H9 (cell line): ENCODE results near the gene METTL25B. TPM values are rescaled to one million over a fixed set of nuclear protein-coding genes. Genes with fewer than 3 reads are reported as not detected.

Experiments
- DNase-seq: peaks from one replicate; pipeline ENCODE4 v3.0.0-alpha.2; 2017
- H2AFZ ChIP-seq: one replicate; pipeline ENCODE4 v1.6.1; 2013; ENCODE audit warnings: mild to moderate bottlenecking, low read length, control low read depth, moderate library complexity
- H2AK5ac ChIP-seq: 2 replicates; pipeline ENCODE4 v1.6.1; 2013; ENCODE audit warnings: low read length, control low read depth, mixed read lengths; ENCODE audit not compliant: insufficient read length
- H2BK120ac ChIP-seq: one replicate; pipeline ENCODE4 v1.6.1; 2013; ENCODE audit warnings: low read depth, mild to moderate bottlenecking, low read length, control low read depth, inconsistent platforms; ENCODE audit not compliant: poor library complexity, severe bottlenecking
- H2BK12ac ChIP-seq: 2 replicates; pipeline ENCODE4 v1.6.1; 2013; ENCODE audit warnings: low read length, control low read depth, mixed read lengths, low read depth; ENCODE audit not compliant: insufficient read length
- H2BK15ac ChIP-seq: 2 replicates; pipeline ENCODE4 v1.6.1; 2013; ENCODE audit warnings: low read depth, low read length, control low read depth
- H2BK20ac ChIP-seq: one replicate; pipeline ENCODE4 v1.6.1; 2013; ENCODE audit warnings: low read depth, mild to moderate bottlenecking, low read length, control low read depth, inconsistent platforms; ENCODE audit not compliant: poor library complexity, severe bottlenecking
- H2BK5ac ChIP-seq: 2 replicates; pipeline ENCODE4 v1.6.1; 2013; ENCODE audit warnings: low read length, control low read depth, mixed read lengths; ENCODE audit not compliant: insufficient read length
- H3K14ac ChIP-seq: 2 replicates; pipeline ENCODE4 v1.6.1; 2013; ENCODE audit warnings: low read length, control low read depth; ENCODE audit not compliant: insufficient read depth
- H3K18ac ChIP-seq: 2 replicates; pipeline ENCODE4 v1.6.1; 2013; ENCODE audit warnings: low read depth, mild to moderate bottlenecking, mixed read lengths, low read length, control low read depth; ENCODE audit not compliant: insufficient read length
- H3K23ac ChIP-seq: 2 replicates; pipeline ENCODE4 v1.6.1; 2013; ENCODE audit warnings: low read length, control low read depth, mixed read lengths, low read depth; ENCODE audit not compliant: insufficient read length
- H3K23me2 ChIP-seq: 2 replicates; pipeline ENCODE4 v1.6.1; 2013; ENCODE audit warnings: low read depth, mild to moderate bottlenecking, mixed read lengths, low read length, control low read depth; ENCODE audit not compliant: insufficient read length, poor library complexity, severe bottlenecking
- H3K27ac ChIP-seq: 2 replicates; pipeline ENCODE4 v1.5.1; 2013; ENCODE audit warnings: low read length, control low read depth, mixed read lengths, low read depth; ENCODE audit not compliant: insufficient read length
- H3K27me3 ChIP-seq: 2 replicates; pipeline ENCODE4 v1.6.1; 2013; ENCODE audit warnings: low read length, control low read depth, inconsistent platforms; ENCODE audit not compliant: insufficient read depth
- H3K4ac ChIP-seq: 2 replicates; pipeline ENCODE4 v1.6.1; 2013; ENCODE audit warnings: low read depth, mild to moderate bottlenecking, control low read depth, inconsistent platforms, low read length, moderate library complexity
- H3K4me1 ChIP-seq: 2 replicates; pipeline ENCODE4 v1.6.1; 2013; ENCODE audit warnings: low read length, control low read depth, inconsistent platforms; ENCODE audit not compliant: insufficient read depth
- H3K4me2 ChIP-seq: 2 replicates; pipeline ENCODE4 v1.6.1; 2013; ENCODE audit warnings: low read length, control low read depth, mixed read lengths; ENCODE audit not compliant: insufficient read length, insufficient read depth
- H3K56ac ChIP-seq: 2 replicates; pipeline ENCODE4 v1.6.1; 2013; ENCODE audit warnings: low read depth, mild to moderate bottlenecking, mixed read lengths, low read length, control low read depth; ENCODE audit not compliant: insufficient read length
- H3K79me1 ChIP-seq: 2 replicates; pipeline ENCODE4 v1.6.1; 2013; ENCODE audit warnings: low read depth, mild to moderate bottlenecking, moderate library complexity, low read length, control low read depth, inconsistent platforms; ENCODE audit not compliant: insufficient read depth, poor library complexity, severe bottlenecking
- H3K79me2 ChIP-seq: 2 replicates; pipeline ENCODE4 v1.6.1; 2013; ENCODE audit warnings: low read length, control low read depth, inconsistent platforms; ENCODE audit not compliant: insufficient read depth
- H3K9ac ChIP-seq: 2 replicates; pipeline ENCODE4 v1.6.1; 2013; ENCODE audit warnings: low read length, control low read depth, mixed read lengths; ENCODE audit not compliant: insufficient read length; ENCODE audit errors: extremely low read depth
- H3K9me3 ChIP-seq: one replicate; pipeline ENCODE4 v1.6.1; 2013; ENCODE audit warnings: low read depth, low read length, inconsistent platforms; ENCODE audit not compliant: control insufficient read depth
- H3T11ph ChIP-seq: one replicate; pipeline ENCODE4 v1.6.1; 2013; ENCODE audit warnings: mild to moderate bottlenecking, low read length, control low read depth, inconsistent platforms
- H4K20me1 ChIP-seq: one replicate; pipeline ENCODE4 v1.6.1; 2013; ENCODE audit not compliant: control insufficient read depth, insufficient read length, insufficient read depth
- H4K5ac ChIP-seq: 2 replicates; pipeline ENCODE4 v1.6.1; 2013; ENCODE audit warnings: low read depth, mild to moderate bottlenecking, mixed read lengths, low read length, control low read depth; ENCODE audit not compliant: insufficient read length
- H4K8ac ChIP-seq: replicated peaks from 2 replicates; pipeline ENCODE4 v1.6.1; 2013; ENCODE audit warnings: low read length, control low read depth, mixed read lengths, low read depth; ENCODE audit not compliant: insufficient read length
- H4K91ac ChIP-seq: 2 replicates; pipeline ENCODE4 v1.6.1; 2013; ENCODE audit warnings: low read depth, mild to moderate bottlenecking, moderate library complexity, mixed read lengths, low read length, control low read depth; ENCODE audit not compliant: insufficient read length
- H3K27ac Mint-ChIP-seq, 3 experiments: 2 replicates in 2 of 3; 3 replicates in 1 of 3; pipeline ENCODE4 v1.8.0; 2020 to 2021; ENCODE audit warnings: mixed read lengths in 3 of 3, mild to moderate bottlenecking in 1 of 3, moderate library complexity in 1 of 3
- H3K27me3 Mint-ChIP-seq: 2 replicates; pipeline ENCODE4 v1.8.0; 2021; ENCODE audit warnings: low read depth, mild to moderate bottlenecking, moderate library complexity, mixed read lengths
- H3K36me3 Mint-ChIP-seq, 3 experiments: 2 replicates in 2 of 3; 3 replicates in 1 of 3; pipeline ENCODE4 v1.8.0; 2020 to 2021; ENCODE audit warnings: low read depth in 3 of 3, mixed read lengths in 3 of 3; ENCODE audit not compliant: insufficient read depth in 1 of 3
- H3K4me1 Mint-ChIP-seq, 2 experiments: 2 replicates each; pipeline ENCODE4 v1.8.0; 2020; ENCODE audit warnings: mixed read lengths in 2 of 2
- H3K4me3 Mint-ChIP-seq, 2 experiments: 2 replicates in 1 of 2; 3 replicates in 1 of 2; pipeline ENCODE4 v1.8.0; 2020 to 2021; ENCODE audit warnings: mild to moderate bottlenecking in 2 of 2, mixed read lengths in 2 of 2, moderate library complexity in 1 of 2
- H3K9me3 Mint-ChIP-seq, 2 experiments: 2 replicates in 1 of 2; 3 replicates in 1 of 2; pipeline ENCODE4 v1.8.0; 2020; ENCODE audit warnings: mild to moderate bottlenecking in 2 of 2, mixed read lengths in 2 of 2, moderate library complexity in 1 of 2
- WGBS: extraction: QIAGEN DNeasy Blood & Tissue Kit; methylation state at CpG from one replicate; pipeline ENCODE4 v1.1.7; 2013; ENCODE audit warnings: missing lambda C conversion rate, low lambda C conversion rate, mixed read lengths; ENCODE audit not compliant: insufficient read length; ENCODE audit errors: extremely low coverage; 5-methylcytosine and 5-hydroxymethylcytosine counted together
- total RNA-seq: library from RNA; stranded (reverse); gene quantifications from 2 replicates; pipeline ENCODE4 v1.2.1, GENCODE V29; 2021
- TF ChIP-seq, protein P1 (sequence below): fragments of 200-600 bp; sonication (generic); conservative IDR thresholded peaks from 3 replicates; pipeline ENCODE4 v1.8.0; 2021; ENCODE audit warnings: antibody characterized with exemption, mild to moderate bottlenecking

METTL25B gene
- total RNA-seq, 1 experiment from 2014 or later, result 26.2 TPM

DNA sequence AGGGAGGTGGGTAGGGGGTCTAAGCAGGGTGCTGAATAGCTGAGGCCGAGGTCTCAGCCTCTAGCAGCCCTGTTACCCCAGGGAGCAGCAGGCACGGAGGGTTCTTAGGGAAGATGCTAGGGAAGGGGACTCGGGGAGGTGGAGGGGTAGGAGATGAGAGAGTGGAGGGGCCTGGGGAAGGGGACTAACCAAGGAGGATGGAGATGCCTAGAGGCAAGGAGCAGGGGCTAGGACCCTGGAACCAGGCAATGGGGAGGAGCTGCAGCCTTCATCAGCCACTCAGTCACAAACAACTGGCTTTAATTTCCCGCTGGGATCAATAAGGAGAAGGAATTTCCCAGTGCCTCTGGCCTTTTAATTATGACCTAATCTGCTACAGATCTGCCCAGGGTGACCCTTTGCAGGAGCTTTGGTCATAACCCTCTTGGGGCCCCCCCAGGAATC lies 20.0 kb upstream of the METTL25B start:
- H3K27me3 ChIP-seq, result peaks cover 3% of the 10 kb centered on the region; the same call in 1 of the 2 replicates
- H4K91ac ChIP-seq, result no peak overlapping the region
- Mint-ChIP-seq H3K27me3 (peaks cover 23% of the 10 kb centered on the region), H3K9me3 (no peaks in the 10 kb centered on the region), H3K27ac (peak overlapping the region; percentile 89 to 99 (median 90)), H3K4me3 (peak overlapping the region; percentile 33 to 91), H3K36me3 (peaks cover 0 to 3% (median 2%) of the 10 kb centered on the region in 3 experiments; a peak in 5 of 7 replicates), H3K4me1 (peaks cover 76 to 77% of the 10 kb centered on the region in 2 experiments)
- H3K79me2 ChIP-seq, result no peaks in the 10 kb centered on the region
- H2BK12ac ChIP-seq, result peak overlapping the region; percentile 25
- peak overlapping the region; percentile 56 for H3K18ac ChIP-seq
- H3K4me1 ChIP-seq, result peaks cover 17% of the 10 kb centered on the region; the same call in 1 of the 2 replicates
- H2BK20ac ChIP-seq, result no peak overlapping the region
- no peak overlapping the region for H2BK120ac ChIP-seq
- no peaks in the 10 kb centered on the region for H4K20me1 ChIP-seq
- H2BK15ac ChIP-seq, result no peak overlapping the region
- no CpG with 5 or more reads among the region's 4 CpGs for WGBS
- H3K23me2 ChIP-seq, result peaks cover 39% of the 10 kb centered on the region
- no peak overlapping the region for H3K56ac ChIP-seq
- H3K9ac ChIP-seq, result no peak overlapping the region
- no peak overlapping the region for H3T11ph ChIP-seq
- TF ChIP-seq, protein P1, sequence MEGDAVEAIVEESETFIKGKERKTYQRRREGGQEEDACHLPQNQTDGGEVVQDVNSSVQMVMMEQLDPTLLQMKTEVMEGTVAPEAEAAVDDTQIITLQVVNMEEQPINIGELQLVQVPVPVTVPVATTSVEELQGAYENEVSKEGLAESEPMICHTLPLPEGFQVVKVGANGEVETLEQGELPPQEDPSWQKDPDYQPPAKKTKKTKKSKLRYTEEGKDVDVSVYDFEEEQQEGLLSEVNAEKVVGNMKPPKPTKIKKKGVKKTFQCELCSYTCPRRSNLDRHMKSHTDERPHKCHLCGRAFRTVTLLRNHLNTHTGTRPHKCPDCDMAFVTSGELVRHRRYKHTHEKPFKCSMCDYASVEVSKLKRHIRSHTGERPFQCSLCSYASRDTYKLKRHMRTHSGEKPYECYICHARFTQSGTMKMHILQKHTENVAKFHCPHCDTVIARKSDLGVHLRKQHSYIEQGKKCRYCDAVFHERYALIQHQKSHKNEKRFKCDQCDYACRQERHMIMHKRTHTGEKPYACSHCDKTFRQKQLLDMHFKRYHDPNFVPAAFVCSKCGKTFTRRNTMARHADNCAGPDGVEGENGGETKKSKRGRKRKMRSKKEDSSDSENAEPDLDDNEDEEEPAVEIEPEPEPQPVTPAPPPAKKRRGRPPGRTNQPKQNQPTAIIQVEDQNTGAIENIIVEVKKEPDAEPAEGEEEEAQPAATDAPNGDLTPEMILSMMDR, result no peak
- no peak overlapping the region; the same call in 1 of the 2 replicates for H3K14ac ChIP-seq
- H3K79me1 ChIP-seq, result no peaks in the 10 kb centered on the region
- peak overlapping the region; percentile 83 for H3K4me2 ChIP-seq
- peak; percentile 76 for DNase-seq
- H3K4ac ChIP-seq, result no peak overlapping the region
- H3K23ac ChIP-seq, result no peak overlapping the region
- H3K9me3 ChIP-seq, result no peaks in the 10 kb centered on the region
- H2BK5ac ChIP-seq, result no peak overlapping the region
- H2AFZ ChIP-seq, result no peak overlapping the region
- no peak overlapping the region for H4K8ac ChIP-seq
- no peak overlapping the region for H4K5ac ChIP-seq
- no peak overlapping the region for H2AK5ac ChIP-seq
- H3K27ac ChIP-seq, result no peak overlapping the region
